ENCODE data around the gene POT1.

DNA sequence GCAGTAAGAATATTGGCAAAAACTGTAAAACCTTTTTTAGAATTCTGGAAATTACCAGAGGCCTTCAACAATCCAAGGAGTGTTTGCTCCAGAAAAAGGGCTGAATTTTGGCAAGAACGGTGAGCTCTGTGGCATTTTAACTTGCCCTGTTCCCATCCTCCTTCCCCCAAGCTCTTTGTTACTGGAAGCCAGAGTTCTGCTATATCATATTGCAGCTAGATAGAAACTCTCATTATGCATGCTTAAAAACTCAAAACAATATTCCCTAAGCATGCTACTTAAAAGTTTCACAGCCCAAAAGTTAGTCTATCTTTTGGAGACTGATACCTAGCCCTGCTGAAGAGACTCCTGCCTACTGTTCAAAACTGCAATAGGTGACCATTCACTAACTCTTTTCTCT lies 93.5 kb downstream of the POT1 start:
- TF ChIP-seq, protein P1, sequence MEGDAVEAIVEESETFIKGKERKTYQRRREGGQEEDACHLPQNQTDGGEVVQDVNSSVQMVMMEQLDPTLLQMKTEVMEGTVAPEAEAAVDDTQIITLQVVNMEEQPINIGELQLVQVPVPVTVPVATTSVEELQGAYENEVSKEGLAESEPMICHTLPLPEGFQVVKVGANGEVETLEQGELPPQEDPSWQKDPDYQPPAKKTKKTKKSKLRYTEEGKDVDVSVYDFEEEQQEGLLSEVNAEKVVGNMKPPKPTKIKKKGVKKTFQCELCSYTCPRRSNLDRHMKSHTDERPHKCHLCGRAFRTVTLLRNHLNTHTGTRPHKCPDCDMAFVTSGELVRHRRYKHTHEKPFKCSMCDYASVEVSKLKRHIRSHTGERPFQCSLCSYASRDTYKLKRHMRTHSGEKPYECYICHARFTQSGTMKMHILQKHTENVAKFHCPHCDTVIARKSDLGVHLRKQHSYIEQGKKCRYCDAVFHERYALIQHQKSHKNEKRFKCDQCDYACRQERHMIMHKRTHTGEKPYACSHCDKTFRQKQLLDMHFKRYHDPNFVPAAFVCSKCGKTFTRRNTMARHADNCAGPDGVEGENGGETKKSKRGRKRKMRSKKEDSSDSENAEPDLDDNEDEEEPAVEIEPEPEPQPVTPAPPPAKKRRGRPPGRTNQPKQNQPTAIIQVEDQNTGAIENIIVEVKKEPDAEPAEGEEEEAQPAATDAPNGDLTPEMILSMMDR (IDR thresholded peaks at IDR 0.05): no peak
- no peak for TF ChIP-seq SIN3A (IDR thresholded peaks at IDR 0.05; ENCODE audit: borderline replicate concordance, insufficient read depth, low read depth, low read length)
- no peak for TF ChIP-seq POLR2AphosphoS5 (IDR thresholded peaks at IDR 0.05; ENCODE audit: low read depth, low read length)
- TF ChIP-seq TCF7L2 (IDR thresholded peaks at IDR 0.05; ENCODE audit: low read depth, low read length): no peak

Data from Panc1 (cell line).